ENCODE data around the gene MYOM1.

The MYOM1 gene

DNA sequence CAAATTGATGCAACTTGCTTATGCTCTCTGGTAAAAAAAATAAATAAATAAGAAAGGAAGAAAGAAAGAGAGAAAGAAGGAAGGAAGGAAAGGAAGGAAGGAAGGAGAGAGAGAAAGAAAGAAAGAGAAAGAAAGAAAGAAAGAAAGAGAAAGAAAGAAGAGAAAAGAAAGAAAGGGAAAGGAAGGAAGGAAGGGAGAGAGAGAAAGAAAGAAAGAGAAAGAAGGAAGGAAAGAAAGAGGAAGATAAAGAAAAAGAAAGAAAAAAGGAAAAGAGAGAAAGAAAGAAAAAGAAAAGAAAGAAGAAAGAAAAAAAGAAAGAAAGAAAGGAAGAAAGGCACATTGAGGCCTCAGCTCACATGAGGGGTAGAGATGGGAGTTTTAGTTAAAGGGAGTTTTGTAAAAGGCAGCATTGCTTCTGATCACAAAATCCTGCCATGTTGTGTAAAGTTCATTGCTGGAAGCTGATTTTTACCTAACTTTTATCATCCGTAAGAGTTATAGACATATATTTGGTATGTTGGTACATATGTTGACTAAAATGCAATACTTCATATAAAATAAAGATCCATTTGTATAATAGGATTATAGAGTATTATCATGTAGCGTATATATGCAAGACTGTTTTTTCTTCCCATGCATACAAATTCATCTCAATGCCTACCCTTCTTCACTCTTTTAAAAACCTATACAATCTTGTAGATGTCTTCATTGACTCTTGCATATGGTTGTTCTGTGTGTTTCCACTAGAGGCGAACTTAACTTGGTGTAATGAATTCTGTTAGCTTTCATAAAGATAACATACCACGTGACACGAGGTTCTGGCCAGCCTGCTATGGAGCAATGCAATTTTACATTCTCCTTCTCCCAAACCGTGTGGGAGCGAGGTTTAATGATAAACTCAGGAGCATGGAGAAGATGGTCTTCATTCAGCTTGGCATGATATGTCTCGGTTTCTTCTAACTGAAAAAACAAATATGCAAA is 32.8 kb downstream of the MYOM1 start:
- DNase-seq (ENCODE audit: low read depth in 2 of 2): no peak

DNA sequence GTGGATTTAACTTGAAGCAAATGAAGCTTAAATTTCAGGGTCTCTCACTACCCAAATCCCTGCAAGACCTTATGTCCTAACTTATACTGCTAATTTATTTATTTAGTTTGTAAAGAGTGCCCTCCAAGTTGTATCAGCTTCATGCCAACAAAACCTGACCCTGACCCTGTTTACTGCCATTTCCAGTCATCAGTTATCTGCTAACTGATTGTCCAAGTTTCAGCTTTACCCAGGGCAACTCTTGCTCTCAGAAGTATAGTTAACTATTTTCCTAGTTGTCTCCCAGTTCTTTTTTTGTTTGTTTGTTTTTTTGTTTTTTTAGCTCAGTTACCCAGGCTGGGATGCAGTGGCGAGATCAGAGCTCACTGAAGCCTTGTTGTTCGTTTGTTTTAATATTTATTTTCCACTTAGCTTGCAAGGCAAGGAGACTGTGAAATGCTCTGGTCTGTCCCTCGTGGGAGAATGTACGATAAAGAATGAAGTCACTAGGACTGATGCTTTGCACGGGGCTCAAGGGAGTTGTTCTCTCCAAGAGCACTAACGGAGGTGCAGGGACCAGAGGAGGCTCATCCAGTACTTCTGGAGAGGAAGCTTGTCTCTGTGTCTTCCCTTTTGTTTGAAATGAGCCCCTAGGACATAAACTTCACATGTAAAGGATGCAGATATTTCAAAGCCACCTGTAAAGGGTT is 35.3 kb downstream of the MYOM1 start:
- DNase-seq (ENCODE audit: low read depth in 2 of 2): no peak

GRCh38 chr18:3183103-3183717 is 36.6 kb downstream of the MYOM1 start:
- no peak for DNase-seq (ENCODE audit: low read depth in 2 of 2)

DNA sequence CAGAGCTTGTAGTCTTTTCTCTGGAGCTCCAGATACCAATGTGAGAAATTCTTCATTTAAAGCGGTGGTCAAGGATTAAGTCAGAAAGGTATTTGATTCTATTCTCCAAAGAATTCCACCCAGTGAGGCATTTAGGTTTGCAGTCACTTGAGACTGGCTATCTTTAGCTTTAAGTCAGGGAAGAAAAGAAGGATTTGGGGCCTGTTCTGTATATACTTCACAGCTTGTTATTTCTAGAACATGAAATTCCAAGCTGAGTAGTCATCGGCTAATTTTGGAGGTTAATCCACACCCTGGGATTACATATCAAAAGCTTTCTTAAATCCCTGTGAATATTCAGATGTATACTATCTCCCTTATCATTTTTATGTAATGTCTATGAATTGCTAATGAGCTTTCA is 39.4 kb downstream of the MYOM1 start:
- DNase-seq (ENCODE audit: low read depth in 2 of 2): no peak

- no peak for DNase-seq (ENCODE audit: low read depth in 2 of 2)
Measured at GRCh38 chr18:3179430-3180089, 40.2 kb downstream of the MYOM1 start.

DNA sequence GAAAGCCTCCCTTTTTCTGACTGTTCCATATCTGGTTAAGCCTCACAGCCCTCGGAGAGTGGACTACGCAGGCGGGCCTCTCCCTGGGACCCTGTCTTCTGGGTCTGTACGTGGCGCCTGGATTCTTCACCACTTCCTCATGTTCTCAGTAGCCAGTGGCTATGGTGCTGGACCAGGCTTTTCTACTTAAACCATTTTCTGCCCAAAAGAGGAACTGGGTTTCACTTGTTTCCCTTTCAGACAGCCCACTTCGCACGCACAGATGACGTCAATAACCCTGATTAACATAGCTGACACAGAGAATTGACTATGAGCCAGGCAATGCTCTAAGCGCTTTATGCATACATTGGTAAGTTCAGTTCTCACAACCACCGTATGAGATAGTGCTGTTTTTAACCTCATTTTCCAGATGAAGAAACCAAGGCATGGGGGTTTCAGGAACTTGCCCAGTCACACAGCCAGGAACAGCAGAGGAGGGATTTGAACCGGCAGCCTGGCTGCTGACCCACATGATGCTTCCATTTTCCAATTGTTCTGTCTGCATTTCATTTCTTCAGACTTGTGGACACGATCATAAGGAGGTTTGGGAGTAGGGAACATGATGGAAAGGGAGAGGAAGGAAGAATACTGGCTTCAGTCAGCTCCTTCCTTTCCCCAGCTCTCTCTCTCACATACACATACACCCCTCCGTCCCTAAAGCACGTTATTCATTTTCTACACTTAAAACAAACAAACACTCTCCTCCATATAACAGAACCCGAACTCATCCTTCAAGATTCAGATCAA is 41.7 kb downstream of the MYOM1 start:
- DNase-seq (ENCODE audit: low read depth in 2 of 2): no peak

- no peak for DNase-seq (ENCODE audit: low read depth in 2 of 2)
Measured at GRCh38 chr18:3175195-3175758, 44.5 kb downstream of the MYOM1 start.

DNA sequence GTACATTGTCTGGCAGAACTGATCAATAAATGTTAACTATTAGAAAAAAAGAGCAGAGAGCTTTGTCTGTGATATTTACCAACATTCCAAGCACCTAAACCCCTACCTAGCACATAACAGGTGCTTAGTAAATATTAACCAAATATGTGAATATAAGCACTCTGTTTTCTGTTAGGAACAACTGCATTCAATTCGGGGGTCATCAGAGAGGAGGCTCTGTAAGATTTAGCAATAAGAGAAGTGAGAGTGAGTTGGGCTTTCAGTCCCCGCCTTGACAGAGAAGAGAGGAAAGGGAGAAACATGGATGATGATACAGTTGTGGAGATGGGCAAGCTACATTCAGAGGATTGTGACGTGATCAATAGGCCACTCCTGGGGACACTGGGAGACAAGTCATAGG is 47.7 kb downstream of the MYOM1 start:
- no peak for DNase-seq (ENCODE audit: low read depth in 2 of 2)

DNA sequence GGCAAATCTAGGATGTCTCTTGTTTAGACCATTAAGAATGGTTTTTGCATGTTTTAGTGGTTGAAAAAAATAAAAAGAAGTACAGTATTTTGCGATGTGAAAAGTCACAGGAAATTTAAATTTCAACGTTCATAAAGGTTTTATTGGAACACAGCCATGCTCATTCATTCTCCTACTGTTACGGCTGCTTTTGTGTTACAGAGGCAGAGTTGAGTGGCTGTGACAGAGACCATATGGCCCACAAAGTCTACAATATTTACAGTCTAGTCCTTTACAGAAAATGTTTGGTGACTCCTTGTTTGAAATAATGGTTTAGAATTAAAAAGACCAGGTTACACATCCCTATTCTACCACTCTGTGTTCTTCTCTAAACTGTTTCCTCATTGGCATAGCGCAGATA is 48.1 kb downstream of the MYOM1 start:
- DNase-seq (ENCODE audit: low read depth in 2 of 2): no peak

DNA sequence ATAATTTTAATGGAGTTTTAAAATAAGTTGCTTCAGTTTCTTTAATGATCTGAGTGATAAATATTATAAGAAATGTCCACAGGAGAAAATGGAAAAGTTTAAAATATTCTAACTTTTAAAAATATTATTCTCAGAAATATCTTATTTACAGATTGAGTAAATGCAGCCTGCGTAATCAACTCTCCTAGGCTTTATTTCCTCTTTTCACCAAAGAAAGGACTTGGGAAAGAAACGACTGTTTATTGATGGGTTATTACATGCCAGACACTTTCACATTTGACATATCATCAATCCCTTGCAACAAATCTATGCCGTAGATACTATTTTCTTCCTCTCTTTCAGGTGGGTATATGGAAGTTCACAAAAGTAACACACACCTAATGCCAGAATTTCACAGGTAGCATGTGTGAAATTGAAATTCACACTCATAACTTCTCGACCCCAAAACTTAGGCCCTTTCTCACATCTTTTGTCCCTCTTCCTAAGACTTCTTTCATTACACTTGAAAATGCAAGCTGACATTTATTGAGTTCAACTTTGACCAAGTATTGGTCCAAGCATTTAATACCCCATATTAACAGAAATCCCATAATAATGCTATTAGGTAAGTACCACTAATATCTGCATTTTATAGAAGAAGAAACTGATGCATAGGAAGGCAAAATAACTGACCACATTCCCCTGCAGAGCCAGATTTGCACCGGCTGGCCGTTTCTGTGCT is 49.2 kb downstream of the MYOM1 start:
- DNase-seq (ENCODE audit: low read depth in 2 of 2): no peak

- DNase-seq (ENCODE audit: low read depth in 2 of 2): no peak
Measured at GRCh38 chr18:3164381-3164780, 55.4 kb downstream of the MYOM1 start.

- no peak for DNase-seq (ENCODE audit: low read depth in 2 of 2)
Measured at GRCh38 chr18:3163968-3164367, 55.8 kb downstream of the MYOM1 start.

DNA sequence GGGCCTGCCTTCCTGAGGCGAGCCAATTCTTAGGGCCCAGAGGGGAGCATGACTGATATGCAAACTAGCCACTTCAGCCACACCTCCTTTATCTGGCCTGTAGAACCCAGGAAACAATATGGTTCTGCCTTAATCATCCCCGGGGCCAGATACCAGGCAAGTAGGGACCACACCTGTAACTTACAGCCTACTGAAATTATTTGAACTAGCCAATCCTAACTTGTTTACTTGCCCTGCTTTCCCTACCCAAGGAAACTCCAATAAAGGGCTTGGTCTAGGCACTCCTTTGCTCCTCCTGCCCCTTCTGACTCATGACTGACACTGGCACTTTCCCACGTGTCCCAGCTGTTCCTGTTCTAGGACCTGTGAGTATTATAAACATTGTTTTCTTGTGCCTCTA is 57.6 kb downstream of the MYOM1 start:
- DNase-seq (ENCODE audit: low read depth in 2 of 2): no peak

DNA sequence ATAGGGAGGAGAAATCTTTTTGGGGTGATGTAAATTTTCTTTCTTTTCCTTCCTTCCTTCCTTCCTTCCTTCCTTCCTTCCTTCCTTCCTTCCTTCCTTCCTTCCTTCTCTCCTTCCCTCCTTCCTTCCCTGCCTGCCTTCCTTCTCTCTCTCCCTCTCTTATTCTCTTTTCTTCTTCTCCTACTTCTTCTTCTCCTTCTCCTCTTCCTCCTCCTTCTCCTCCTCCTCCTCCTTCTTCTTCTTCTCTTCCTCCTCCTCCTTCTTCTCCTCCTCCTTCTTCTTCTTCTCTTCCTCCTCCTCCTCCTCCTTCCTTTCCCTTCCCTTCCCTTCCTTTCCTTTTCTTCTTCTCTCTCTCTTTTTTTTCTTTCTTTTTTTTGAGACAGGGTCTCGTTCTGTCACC is 59.9 kb downstream of the MYOM1 start:
- DNase-seq (ENCODE audit: low read depth in 2 of 2): no peak

- DNase-seq (ENCODE audit: low read depth in 2 of 2): no peak
Measured at GRCh38 chr18:3157606-3158005, 62.2 kb downstream of the MYOM1 start.

GRCh38 chr18:3157086-3157485 is 62.7 kb downstream of the MYOM1 start:
- no peak for DNase-seq (ENCODE audit: low read depth in 2 of 2)

GRCh38 chr18:3156325-3156640 is 63.5 kb downstream of the MYOM1 start:
- DNase-seq (ENCODE audit: low read depth in 2 of 2): no peak

DNA sequence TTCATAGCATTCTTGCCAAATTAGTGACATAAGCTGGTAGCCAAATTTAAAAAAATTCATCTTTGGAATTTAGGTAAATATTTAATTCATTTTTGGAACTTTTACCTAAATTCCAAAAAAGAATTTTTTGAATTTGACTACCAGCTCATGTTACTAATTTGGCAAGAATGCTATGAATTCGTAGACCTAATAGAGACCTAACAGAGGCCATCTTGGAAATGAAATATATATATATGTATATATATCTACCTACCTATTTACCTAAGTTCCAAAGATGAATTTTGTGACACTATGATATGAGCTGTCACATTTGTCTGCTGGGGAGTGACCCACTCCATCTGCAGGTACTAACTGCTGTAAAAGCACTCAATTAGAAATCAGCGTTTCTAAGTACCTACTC is 65.6 kb downstream of the MYOM1 start:
- DNase-seq (ENCODE audit: low read depth in 2 of 2): no peak

DNA sequence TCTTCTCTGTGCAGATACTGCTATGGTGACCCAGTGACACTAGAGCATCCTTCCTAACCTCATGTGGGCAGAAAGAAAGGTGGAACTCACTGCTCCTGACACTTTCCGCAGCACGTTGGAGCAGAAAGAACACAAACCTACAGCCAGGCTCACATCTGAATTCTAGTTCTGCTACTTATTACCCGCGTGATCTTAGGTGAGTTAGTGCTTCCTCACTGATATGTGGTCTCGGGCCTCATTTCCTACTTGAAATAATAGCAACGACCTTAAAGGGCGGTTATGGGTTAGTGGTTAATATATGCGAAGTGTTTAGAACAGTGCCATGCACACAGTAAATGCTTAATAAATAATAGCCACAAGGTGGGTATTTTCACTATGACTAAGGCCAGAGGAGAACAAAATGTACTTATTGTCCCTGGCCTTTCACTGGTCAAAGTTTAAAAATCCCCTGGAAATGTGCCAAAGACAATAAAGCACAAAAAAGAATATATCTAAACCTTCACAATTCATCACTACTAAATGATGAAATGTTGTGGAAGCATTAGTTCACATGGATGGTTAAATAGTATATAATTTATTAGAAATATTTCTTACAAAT is 66.6 kb downstream of the MYOM1 start:
- no peak for DNase-seq (ENCODE audit: low read depth in 2 of 2)

DNA sequence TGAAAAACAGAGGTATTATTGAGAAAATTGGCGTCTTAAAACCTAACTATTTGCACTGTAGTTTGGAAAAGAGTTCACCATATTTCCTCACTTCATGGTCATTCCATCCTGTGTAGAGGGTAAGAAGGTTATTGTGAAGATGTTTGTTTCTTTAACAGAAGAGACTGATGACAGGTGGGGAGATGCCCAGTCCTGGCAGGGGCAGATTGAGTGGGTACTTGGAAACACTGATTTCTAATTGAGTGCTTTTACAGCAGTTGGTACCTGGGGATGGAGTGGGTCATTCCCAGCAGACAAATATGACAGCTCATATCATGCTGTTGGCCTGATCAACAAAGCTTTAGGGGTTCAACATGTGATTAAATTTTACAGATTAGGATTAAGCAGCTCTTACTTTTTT is 67.5 kb downstream of the MYOM1 start:
- DNase-seq (ENCODE audit: low read depth in 2 of 2): no peak

Measured in stimulated activated CD4-positive, alpha-beta T cell treated with anti-CD3 and anti-CD28 coated beads, Interleukin-12 subunit alpha, Interleukin-12 subunit beta, amount 100 ng/mL, for 24 hours (primary cell).